ENCODE data around the gene KIAA1586.
"Not testable (repeated sequence)": the region's sequence is repeated elsewhere in the genome, so short reads cannot be mapped to it uniquely, and the experiment has no call there.

Gene KIAA1586

DNA sequence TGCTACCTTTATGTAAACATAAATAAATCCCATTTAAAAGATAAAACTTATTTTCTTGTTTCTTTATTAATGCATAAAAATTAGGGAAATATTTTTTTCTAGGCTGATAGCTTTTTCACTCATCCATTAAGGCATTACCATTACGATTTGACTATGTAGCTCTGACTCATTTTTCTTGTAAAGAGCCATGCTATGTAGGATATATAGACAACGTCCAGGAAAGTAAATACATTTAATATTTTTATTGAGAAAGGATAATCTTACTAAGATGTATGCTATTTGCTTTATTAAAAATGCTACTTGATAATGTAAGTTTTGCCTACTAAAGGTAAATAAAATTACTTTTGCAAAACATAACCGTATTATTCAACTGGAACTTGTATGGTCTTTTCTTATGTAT lies 19.2 kb upstream of the KIAA1586 start:
- no peak for TF ChIP-seq ZNF274 (IDR thresholded peaks at IDR 0.05; ENCODE audit: low read depth, low read length)

DNA sequence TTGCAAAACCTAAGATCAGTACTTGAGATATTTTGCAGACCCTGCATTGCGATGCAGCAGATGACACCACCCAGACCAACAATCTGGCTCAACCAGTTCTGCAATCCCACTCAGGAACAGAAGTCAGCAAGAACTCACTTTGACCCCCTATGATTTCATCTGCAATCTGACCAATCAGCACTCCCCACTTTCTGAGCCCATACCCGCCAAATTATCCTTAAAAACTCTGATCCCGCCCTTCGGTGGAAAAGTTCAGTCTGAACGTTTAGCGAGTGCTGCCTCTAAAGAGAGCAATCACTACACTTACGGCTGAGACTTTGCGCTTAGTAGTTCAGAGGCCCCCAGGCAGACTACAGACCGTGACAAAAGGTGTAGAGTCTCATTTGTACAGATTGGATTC lies 17.3 kb upstream of the KIAA1586 start:
- TF ChIP-seq ZNF274 (IDR thresholded peaks at IDR 0.05; ENCODE audit: low read depth, low read length) = no peak
- no peak overlapping the region for H3K4me3 ChIP-seq (ENCODE audit: low read length)

More for the DNA sequence above, 19.2 kb upstream of the KIAA1586 start:
- H3K4me3 ChIP-seq (ENCODE audit: low read length) = no peak overlapping the region

DNA sequence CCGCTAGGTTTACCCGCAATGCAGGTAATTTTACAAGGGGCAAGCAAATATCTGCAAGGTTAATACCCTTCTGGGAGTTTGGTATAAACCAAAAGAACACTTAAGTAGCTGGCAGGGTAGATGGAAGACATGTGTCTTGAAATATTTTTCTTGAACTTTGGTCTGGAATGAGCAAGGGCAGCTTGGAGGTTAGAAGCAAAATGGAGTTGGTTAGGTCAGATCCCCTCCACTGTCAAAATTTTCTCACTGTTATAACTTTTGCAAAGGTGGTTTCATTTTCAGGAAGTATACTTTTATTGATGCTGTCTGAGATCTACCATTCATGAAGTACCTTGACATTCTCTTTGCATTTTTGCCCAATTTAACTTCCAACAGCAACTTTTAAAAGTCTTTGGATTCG lies 13.3 kb upstream of the KIAA1586 start:
- TF ChIP-seq ZNF274 (IDR thresholded peaks at IDR 0.05; ENCODE audit: low read depth, low read length) = no peak
- H3K4me3 ChIP-seq (ENCODE audit: low read length) = no peak overlapping the region

GRCh38 chr6:57035549-57035948 lies 10.9 kb upstream of the KIAA1586 start:
- H3K4me3 ChIP-seq (ENCODE audit: low read length) = no peak overlapping the region
- TF ChIP-seq ZNF274 (IDR thresholded peaks at IDR 0.05; ENCODE audit: low read depth, low read length) = no peak

DNA sequence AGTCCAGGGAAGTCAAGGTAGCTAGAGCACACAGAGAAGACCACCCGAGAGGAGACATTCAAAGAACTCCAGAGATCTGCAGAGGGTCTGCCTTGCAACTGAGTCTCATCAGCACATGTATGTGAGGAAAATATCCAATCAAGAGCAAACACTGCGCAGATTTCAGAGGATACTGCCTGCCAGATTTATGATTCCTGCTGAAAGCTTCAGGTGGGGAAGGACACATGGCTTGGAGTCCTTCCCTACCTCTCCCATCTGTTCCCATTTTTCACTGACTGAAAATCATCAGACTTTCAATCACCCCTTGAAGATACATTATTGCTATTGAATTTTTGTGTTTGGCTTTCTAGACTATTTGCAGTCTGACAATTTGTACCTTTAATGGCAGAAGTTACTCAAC lies 7.6 kb upstream of the KIAA1586 start:
- TF ChIP-seq ZNF274 (IDR thresholded peaks at IDR 0.05; ENCODE audit: low read depth, low read length) = no peak
- H3K4me3 ChIP-seq (ENCODE audit: low read length) = no peak overlapping the region

DNA sequence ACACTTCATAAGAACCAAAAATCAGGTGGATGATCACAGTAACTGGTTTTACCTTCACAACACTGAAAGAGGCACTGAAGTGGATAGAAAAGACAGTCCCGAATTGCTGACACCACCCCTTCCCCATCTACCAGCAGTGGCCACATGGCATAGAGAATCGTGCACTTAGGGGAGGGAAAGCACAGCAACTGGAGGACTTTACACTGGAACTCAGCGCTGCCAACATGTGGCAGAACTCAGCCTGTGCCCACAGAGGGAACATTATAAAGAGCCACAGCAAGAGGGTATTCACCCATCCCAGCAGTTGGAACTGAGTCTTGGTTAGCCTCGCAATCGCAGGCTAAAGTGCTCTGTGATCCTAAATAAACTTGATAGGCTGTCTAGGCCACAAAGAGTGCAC lies 6.5 kb upstream of the KIAA1586 start:
- no peak overlapping the region for H3K4me3 ChIP-seq (ENCODE audit: low read length)
- TF ChIP-seq ZNF274 (IDR thresholded peaks at IDR 0.05; ENCODE audit: low read depth, low read length) = no peak

DNA sequence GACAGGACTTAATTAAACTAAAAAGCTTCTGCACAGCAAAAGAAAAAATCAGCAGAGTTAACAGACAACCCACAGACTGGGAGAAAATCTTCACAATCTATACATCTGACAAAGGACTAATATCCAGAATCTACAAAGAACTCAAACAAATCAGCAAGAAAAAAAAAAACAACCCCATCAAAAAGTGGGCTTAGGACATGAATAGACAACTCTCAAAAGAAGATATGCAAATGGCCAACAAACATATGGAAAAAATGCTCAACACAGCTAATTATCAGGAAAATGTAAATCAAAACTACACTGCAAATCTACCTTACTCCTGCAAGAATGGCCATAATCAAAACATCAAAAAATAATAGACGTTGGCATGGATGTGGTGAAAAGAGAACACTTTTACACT lies 2.4 kb upstream of the KIAA1586 start:
- H3K4me3 ChIP-seq (ENCODE audit: low read length) = not testable (repeated sequence)

DNA sequence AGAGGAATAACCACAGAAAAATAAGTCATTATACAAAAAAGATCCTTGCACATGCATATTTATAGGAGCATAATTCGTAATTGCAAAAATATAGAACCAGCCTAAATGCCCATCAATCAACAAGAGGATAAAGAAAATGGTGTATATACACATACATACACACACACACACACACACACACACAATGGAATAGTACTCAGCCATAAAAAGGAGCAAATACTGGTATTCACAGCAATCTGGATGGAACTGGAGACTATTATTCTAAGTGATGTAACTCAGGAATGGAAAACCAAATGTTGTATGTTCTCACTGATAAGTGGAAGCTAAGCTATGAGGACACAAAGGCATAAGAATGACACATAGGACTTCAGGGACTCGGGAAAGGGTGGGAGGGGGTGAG lies 1.9 kb upstream of the KIAA1586 start:
- no peak overlapping the region for H3K4me3 ChIP-seq (ENCODE audit: low read length)
- no peak for TF ChIP-seq ZNF274 (IDR thresholded peaks at IDR 0.05; ENCODE audit: low read depth, low read length)

DNA sequence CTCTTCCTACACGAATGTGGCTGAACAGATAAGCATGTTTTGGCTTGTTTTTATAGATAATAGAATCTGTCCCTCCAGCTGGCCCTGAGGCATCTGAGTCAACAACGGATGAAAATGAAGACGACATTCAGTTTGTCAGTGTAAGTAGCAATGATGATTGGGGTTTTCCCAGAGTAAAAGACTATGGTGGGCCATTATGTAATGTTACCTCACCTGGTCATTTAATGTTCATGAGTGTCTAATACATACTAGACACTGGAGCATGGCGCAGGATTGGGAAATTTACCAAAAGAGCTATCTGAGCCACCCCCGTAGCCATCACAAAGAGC lies 728 bp downstream of the KIAA1586 start:
- not testable (repeated sequence) for H3K4me3 ChIP-seq (ENCODE audit: low read length)

DNA sequence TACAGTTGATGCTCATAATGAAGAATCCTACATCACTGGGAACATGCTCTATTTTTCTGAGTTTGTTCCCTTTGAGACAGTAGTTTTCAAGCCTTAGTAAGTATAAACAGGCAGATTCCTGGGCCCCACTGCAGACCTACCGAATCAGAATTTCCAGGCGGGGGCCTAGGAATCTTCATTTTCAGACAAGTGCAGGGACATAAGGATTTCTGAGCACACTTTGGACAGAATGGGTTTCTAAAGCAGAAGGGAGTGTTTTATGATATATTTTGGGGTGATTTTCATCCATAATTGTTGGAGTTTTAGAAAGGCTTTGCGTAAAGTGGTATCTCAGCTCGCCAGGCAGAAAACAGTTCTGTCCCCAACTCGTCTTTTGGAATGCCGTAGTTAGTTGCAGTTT lies 1.4 kb downstream of the KIAA1586 start:
- peak overlapping the region; percentile 66 for H3K4me3 ChIP-seq (ENCODE audit: low read length)

GRCh38 chr6:57048577-57048976 lies 2.1 kb downstream of the KIAA1586 start:
- H3K4me3 ChIP-seq (ENCODE audit: low read length) = no peak overlapping the region; the same call in 1 of the 2 replicates
- no peak for TF ChIP-seq ZNF274 (IDR thresholded peaks at IDR 0.05; ENCODE audit: low read depth, low read length)

DNA sequence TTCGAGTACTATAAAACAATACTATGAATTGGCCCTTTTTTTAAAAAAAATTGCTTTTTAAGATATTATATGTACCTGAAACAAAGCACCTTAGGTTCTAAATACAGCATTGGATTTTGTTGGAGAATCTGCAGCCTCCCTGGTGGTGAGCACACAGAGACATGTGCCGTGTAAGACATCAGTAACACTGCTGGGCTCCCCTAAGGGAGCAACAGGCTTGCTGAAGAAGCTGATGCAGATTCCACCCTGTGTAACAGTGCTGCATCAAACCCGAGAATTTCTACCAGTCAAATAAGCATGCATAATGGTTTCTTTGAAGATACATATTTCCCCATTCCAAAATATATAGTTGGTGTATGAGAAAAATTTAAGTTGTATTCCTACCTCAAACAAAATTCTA lies 17.4 kb downstream of the KIAA1586 start:
- no peak for TF ChIP-seq ZNF274 (IDR thresholded peaks at IDR 0.05; ENCODE audit: low read depth, low read length)
- no peak overlapping the region for H3K4me3 ChIP-seq (ENCODE audit: low read length)

DNA sequence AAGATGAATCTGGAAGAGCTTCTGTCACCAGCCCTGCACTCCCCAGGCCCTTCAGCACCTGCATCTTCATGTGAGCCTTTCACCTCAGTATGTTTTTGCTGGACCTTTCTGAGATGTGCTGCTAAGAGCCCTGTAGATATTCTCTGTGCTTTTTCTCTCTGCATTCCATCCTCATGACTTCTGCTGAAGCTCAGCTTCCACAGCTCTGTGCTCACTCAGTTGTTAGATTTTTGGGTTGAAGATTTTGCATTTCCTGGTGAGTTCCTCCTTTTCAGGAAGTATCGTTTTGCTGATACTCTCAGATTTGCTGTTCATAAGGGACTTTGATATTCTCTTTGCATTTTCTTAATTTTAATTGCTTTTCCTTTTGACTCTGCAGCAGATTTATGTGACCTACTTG lies 18.3 kb downstream of the KIAA1586 start:
- H3K4me3 ChIP-seq (ENCODE audit: low read length) = no peak overlapping the region
- TF ChIP-seq ZNF274 (IDR thresholded peaks at IDR 0.05; ENCODE audit: low read depth, low read length) = no peak

- no peak overlapping the region for H3K4me3 ChIP-seq (ENCODE audit: low read length)
- no peak for TF ChIP-seq ZNF274 (IDR thresholded peaks at IDR 0.05; ENCODE audit: low read depth, low read length)
These were observed 21.6 kb downstream of the KIAA1586 start for GRCh38 chr6:57068061-57068460.

GRCh38 chr6:57069228-57069627 lies 22.7 kb downstream of the KIAA1586 start:
- no peak overlapping the region for H3K4me3 ChIP-seq (ENCODE audit: low read length)
- no peak for TF ChIP-seq ZNF274 (IDR thresholded peaks at IDR 0.05; ENCODE audit: low read depth, low read length)

GRCh38 chr6:57069920-57070331 lies 23.4 kb downstream of the KIAA1586 start:
- no peak overlapping the region for H3K4me3 ChIP-seq (ENCODE audit: low read length)

GRCh38 chr6:57072108-57072507 lies 25.6 kb downstream of the KIAA1586 start:
- TF ChIP-seq ZNF274 (IDR thresholded peaks at IDR 0.05; ENCODE audit: low read depth, low read length) = no peak
- H3K4me3 ChIP-seq (ENCODE audit: low read length) = no peak overlapping the region

More at GRCh38 chr6:57069920-57070331, 23.4 kb downstream of the KIAA1586 start:
- TF ChIP-seq ZNF274 (IDR thresholded peaks at IDR 0.05; ENCODE audit: low read depth, low read length) = no peak

Measured in GM08714 (cell line).